Right lobe of liver (tissue), 6 donors: ENCODE measurements around the gene FHOD1. TPM values are rescaled to one million over a fixed set of nuclear protein-coding genes. Genes with fewer than 3 reads are reported as not detected.
A peak's percentile ranks its signal among the peaks of the same experiment; 100 is the strongest.

Experiments
- ATAC-seq, 4 donors: fragments of 200-7000 bp; cut with Tn5 transposase; one replicate each; pipeline ENCODE4 v1.9.1; 2020; ENCODE audit warnings: mild to moderate bottlenecking in 4 of 4, moderate library complexity in 4 of 4
- DNase-seq, 3 donors: peaks; one replicate each; pipeline ENCODE4 v3.0.0-alpha.2; 2020
- H3K27ac ChIP-seq, 3 donors: fragments of 200-600 bp; one replicate each; pipeline ENCODE4 v1.8.0; 2022
- H3K27me3 ChIP-seq, 2 donors: fragments of 200-600 bp; one replicate each; pipeline ENCODE4 v1.8.0; 2022
- H3K36me3 ChIP-seq, 4 donors: fragments of 200-600 bp; sonication (generic) in 1 of 4; one replicate each; pipeline versions ENCODE4 v1.5.1 to v1.8.0; 2017 to 2022; ENCODE audit warnings: control low read depth in 1 of 4
- H3K4me1 ChIP-seq, 4 donors: fragments of 200-600 bp; sonication (generic) in 1 of 4; one replicate each; pipeline versions ENCODE4 v1.5.1 to v1.8.0; 2017 to 2022; ENCODE audit warnings: control low read depth in 1 of 4
- H3K4me3 ChIP-seq, 3 donors: fragments of 200-600 bp; one replicate each; pipeline ENCODE4 v1.8.0; 2022
- H3K9me3 ChIP-seq, 4 donors: fragments of 200-600 bp; sonication (generic) in 1 of 4; one replicate each; pipeline versions ENCODE4 v1.5.1 to v1.8.0; 2017 to 2022; ENCODE audit warnings: control low read depth in 1 of 4
- POLR2A ChIP-seq: fragments of 450-650 bp; IDR thresholded peaks from one replicate; pipeline ENCODE4 v1.6.1; 2017; ENCODE audit warnings: antibody characterized with exemption, mild to moderate bottlenecking
- WGBS: methylation state at CpG from one replicate; pipeline ENCODE4 v1.1.6; 2018; ENCODE audit warnings: low coverage, low lambda C conversion rate; ENCODE audit not compliant: insufficient coverage; ENCODE audit errors: missing lambda C conversion rate; 5-methylcytosine and 5-hydroxymethylcytosine counted together
- intact Hi-C, 2 donors: fragments of 100-400 bp; cut with DNase I; formaldehyde crosslinking; loops; one replicate each; pipeline versions ENCODE4 v1.11.2 to v1.14.1; 2022
- total RNA-seq, 6 experiments: library from RNA; depleted of rRNA in 2 of 6; stranded (reverse); fragments of >200 nt in 2 of 6; fragmentation: NEBNext Ultra II Directional in 3 of 6; extraction: Animal tissue kit (Norgen Biotek cat#: 25700) in 3 of 6; gene quantifications; one replicate each; pipeline versions ENCODE4 v1.1.0 to v1.2.4, GENCODE V29; 2016 to 2023
- TF ChIP-seq, protein P1 (sequence below), 4 donors: fragments of 200-600 bp in 3 of 4; fragments of 450-650 bp in 1 of 4; IDR thresholded peaks; one replicate each; pipeline versions ENCODE4 v1.5.1 to v1.8.0; 2016 to 2022; ENCODE audit warnings: antibody characterized with exemption in 4 of 4, mild to moderate bottlenecking in 2 of 4
- donor health status: DM: no; HTN: yes; CAD: no.
- donor health status: DM: no; HTN: no; CAD: no.
- donor health status: DM: no; HTN: no; CAD: no.
- donor health status: DM: no; HTN: yes; CAD: no.
- donor health status: DM: no; HTN: yes; CAD: no.

FHOD1 gene
- total RNA-seq, 6 experiments from 2014 or later: 2.3 to 9.6 (median 3.5) TPM

DNA sequence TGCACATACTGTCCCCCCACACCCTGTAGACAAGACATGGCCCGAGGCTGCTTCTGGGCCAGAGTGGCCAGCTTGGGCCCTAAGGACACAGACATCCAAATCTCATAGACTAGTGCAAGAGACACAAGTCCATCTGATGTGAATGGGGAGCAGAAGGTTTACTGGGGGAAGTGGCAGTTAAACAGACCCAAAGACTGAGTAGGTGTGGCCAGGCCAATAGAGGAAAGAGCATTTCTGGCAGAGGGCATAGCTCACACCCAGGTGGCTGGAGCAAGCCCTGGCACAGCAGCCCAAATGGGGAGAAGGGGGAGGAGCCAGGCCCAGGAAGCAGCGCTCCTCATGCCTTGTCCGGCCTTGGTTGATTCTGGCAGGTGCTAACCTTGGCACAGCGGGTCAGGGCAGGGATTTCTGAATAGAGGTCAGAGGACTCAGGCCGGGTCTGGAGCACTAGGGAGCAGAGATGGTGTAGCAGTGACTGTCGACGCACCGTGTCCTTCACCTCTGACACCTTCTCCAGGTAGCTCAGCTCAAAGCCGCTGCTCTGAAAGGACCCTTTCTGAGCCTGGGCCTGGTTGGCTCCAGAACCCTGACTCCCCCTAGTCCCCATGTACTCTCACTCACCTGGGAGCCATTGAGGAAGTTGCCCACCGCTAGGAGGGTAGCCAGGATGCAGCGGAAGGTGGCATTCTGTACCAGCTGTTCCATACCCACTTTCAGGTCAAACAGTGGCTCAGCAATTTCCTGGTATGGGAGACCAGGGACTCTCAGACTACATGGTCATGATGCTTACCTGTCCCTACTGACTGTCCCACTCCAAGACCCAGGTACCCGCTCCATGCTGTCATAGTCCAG lies 16.2 kb downstream of the FHOD1 start:
- Histone ChIP-seq H3K4me3 (no peak overlapping the region), H3K9me3 (no peaks in the 10 kb centered on the region), H3K27me3 (no peaks in the 10 kb centered on the region), H3K4me1 (peaks cover 0 to 14% (median 3%) of the 10 kb centered on the region in 4 donors), H3K36me3 (peaks cover 0 to 30% (median 0%) of the 10 kb centered on the region in 4 donors), H3K27ac (no peak overlapping the region)
- ATAC-seq (peak in 3 of 4 donors; percentile 2 to 63 (median 11)), DNase-seq (peak in 2 of 3 donors; percentile 78)
- 67% methylated on average over 1 of the region's 12 CpGs for WGBS
- intact Hi-C loops: loop anchor here in 1 of 2 donors (5.0 kb wide), 1 partner anchor 34 kb away; the partner anchor contains the start of gene ELMO3
- TF ChIP-seq, protein P1, sequence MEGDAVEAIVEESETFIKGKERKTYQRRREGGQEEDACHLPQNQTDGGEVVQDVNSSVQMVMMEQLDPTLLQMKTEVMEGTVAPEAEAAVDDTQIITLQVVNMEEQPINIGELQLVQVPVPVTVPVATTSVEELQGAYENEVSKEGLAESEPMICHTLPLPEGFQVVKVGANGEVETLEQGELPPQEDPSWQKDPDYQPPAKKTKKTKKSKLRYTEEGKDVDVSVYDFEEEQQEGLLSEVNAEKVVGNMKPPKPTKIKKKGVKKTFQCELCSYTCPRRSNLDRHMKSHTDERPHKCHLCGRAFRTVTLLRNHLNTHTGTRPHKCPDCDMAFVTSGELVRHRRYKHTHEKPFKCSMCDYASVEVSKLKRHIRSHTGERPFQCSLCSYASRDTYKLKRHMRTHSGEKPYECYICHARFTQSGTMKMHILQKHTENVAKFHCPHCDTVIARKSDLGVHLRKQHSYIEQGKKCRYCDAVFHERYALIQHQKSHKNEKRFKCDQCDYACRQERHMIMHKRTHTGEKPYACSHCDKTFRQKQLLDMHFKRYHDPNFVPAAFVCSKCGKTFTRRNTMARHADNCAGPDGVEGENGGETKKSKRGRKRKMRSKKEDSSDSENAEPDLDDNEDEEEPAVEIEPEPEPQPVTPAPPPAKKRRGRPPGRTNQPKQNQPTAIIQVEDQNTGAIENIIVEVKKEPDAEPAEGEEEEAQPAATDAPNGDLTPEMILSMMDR (IDR thresholded peaks at IDR 0.05): no peak
- TF ChIP-seq POLR2A: no peak

DNA sequence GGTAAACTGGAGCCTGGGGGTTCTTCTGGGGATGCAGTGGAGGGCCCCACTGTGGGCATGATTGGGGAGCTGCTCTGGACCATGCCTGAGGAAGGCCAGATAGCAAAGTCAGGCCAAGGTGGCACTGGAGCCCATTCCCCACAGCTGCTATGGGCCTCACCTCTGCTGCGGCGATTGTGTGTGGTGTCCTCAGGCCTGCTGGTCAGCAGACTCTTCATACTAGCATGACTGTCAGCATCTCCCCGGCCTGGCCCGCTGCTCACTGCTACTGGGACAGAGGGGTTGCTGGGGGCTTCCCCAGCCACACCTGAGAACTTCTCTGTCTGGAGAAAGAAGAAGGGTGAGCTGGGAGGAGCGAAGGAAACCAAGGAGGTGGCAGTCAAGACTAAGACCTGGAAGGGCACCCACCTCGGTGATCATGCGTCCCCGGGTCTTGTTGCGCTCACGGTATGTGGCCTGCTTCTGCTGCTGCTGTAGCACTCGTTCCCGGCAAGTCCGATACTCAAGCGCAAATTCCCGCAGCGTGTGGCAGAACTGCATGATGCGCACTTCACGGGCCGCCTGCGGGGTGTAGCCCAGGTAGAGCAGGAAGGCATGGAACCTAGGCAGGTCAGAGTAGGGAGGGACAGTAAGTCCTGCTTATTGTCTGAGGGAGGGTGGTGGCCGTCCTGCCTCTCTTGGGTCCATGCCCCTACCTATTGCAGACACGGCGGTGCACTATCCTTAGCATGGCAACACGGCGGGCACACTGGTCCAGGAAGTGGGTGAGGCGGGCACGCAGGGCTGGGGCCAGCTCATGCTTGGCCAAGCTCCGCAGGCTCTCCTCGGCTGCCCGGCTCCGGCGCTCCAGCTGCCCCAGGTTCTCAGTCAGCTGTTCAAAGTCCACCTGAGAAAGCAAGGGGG lies 17.1 kb downstream of the FHOD1 start:
- Histone ChIP-seq H3K4me1 (peaks cover 0 to 14% (median 3%) of the 10 kb centered on the region in 4 donors), H3K27ac (no peak overlapping the region), H3K27me3 (no peaks in the 10 kb centered on the region), H3K4me3 (no peak overlapping the region), H3K9me3 (no peaks in the 10 kb centered on the region), H3K36me3 (peaks cover 0 to 30% (median 0%) of the 10 kb centered on the region in 4 donors)
- ATAC-seq (no peak), DNase-seq (peak in 1 of 3 donors; percentile 53)
- TF ChIP-seq, protein P1 (IDR thresholded peaks at IDR 0.05): no peak
- TF ChIP-seq POLR2A: no peak
- whole genome bisulfite sequencing: 93% methylated on average over 3 of the region's 32 CpGs
- intact Hi-C loops: loop anchor here in 1 of 2 donors (5.0 kb wide), 1 partner anchor 33 kb away; the partner anchor contains the start of gene ELMO3

DNA sequence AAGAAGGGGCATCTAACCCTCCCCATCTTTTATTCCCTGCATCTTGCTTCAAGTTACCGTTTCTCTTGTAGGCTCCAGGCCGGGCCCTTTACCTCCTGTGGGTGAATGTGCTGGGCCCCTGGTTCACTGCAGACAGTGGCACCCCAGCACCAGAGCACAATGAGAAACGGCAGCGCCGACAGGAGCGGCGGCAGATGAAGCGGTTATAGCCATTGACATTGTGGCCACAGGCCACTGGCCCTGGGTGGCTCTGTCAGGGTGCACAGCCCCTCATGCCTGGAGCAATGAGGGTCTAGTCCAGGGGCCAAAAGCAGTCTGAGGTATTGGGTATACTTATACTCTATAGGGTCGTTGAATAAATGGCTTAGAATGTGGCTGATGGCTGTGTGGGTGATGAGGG lies 18.4 kb downstream of the FHOD1 start:
- TF ChIP-seq POLR2A: no peak
- TF ChIP-seq, protein P1 (IDR thresholded peaks at IDR 0.05): no peak
- Histone ChIP-seq H3K4me1 (peaks cover 0 to 26% (median 3%) of the 10 kb centered on the region in 4 donors), H3K36me3 (peaks cover 0 to 30% (median 0%) of the 10 kb centered on the region in 4 donors), H3K27ac (no peak overlapping the region), H3K27me3 (no peaks in the 10 kb centered on the region), H3K9me3 (no peaks in the 10 kb centered on the region), H3K4me3 (no peak overlapping the region)
- WGBS: 96% methylated on average over 8 of the region's 9 CpGs
- peak in 1 of 3 donors; percentile 33 for DNase-seq
- intact Hi-C loops: no loop called here
- no peak for ATAC-seq

DNA sequence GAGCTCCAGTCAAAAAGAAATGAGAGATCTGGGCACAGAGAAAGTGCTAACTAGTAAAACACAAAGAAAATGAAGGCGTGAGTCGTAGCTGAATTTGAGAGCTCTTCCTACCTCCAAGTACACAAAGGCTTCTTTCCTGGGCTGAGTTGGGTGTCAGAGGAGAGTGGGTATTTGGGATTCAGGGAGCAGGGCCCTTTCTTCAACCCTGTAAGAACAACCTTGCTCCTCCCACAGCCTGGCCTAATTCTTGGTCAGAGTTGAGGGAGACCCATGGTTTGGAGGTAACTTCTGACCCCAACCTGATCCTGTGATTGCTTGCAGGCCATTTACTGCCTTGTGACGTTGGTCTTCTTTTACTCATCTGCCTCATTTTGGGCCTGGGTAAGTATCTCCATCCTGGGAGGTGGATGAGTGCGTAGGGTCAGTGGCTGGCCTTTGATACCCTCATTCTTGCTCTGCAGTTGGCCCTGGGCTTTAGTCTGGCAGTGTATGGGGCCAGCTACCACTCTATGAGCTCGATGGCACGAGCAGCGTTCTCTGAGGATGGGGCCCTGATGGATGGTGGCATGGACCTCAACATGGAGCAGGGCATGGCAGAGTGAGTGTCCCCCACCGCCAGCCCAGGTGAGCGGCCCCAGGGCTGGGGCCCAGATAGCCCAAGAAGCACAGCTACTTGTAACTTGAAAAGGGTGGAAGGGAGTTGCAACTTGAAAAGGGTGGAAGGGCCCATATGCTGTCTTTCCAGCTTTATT lies 19.1 kb downstream of the FHOD1 start:
- Histone ChIP-seq H3K4me3 (peak overlapping the region in 2 of 3 donors; percentile 96 to 100), H3K9me3 (no peaks in the 10 kb centered on the region), H3K36me3 (peaks cover 0 to 30% (median 0%) of the 10 kb centered on the region in 4 donors)

More for the DNA sequence above, 19.1 kb downstream of the FHOD1 start:
- ATAC-seq: no peak
- Histone ChIP-seq H3K27ac (no peak overlapping the region), H3K27me3 (no peaks in the 10 kb centered on the region), H3K4me1 (peaks cover 0 to 32% (median 3%) of the 10 kb centered on the region in 4 donors)
- DNase-seq: peak in 1 of 3 donors; percentile 48
- 89% methylated on average over 2 of the region's 9 CpGs for WGBS
- intact Hi-C loops: no loop called here
- TF ChIP-seq POLR2A: no peak
- TF ChIP-seq, protein P1 (IDR thresholded peaks at IDR 0.05): no peak
